Measurements from ENCODE around the gene STAT4.

DNA sequence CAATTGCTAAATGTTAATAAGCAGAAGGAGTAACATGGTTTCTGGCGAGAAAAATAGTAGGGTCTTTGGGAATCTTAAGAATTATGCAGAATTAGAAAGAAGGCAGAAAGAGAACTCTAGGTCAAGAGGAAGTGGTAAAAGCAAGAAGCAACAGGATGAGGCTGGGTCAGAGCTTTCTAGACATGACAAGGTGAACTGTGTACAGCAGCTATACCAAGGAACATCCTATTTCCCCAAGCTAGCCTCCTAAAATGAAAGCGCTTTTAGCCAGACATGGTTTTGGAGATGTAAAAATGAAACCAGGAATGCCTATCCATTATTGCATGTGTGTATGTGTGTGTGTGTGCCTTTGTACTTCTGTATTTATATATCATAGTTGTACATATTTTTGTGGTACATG, 94.6 kb downstream of the STAT4 start:
- TF ChIP-seq, protein P1, sequence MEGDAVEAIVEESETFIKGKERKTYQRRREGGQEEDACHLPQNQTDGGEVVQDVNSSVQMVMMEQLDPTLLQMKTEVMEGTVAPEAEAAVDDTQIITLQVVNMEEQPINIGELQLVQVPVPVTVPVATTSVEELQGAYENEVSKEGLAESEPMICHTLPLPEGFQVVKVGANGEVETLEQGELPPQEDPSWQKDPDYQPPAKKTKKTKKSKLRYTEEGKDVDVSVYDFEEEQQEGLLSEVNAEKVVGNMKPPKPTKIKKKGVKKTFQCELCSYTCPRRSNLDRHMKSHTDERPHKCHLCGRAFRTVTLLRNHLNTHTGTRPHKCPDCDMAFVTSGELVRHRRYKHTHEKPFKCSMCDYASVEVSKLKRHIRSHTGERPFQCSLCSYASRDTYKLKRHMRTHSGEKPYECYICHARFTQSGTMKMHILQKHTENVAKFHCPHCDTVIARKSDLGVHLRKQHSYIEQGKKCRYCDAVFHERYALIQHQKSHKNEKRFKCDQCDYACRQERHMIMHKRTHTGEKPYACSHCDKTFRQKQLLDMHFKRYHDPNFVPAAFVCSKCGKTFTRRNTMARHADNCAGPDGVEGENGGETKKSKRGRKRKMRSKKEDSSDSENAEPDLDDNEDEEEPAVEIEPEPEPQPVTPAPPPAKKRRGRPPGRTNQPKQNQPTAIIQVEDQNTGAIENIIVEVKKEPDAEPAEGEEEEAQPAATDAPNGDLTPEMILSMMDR (conservative IDR thresholded peaks at IDR 0.05; ENCODE audit: low read depth, low read length), result no peak
- no peak for TF ChIP-seq EZH2 (IDR thresholded peaks at IDR 0.05; ENCODE audit: borderline replicate concordance, low read depth, low read length, poor library complexity, severe bottlenecking)

All from A673 (cell line).